K562 (cell line): ENCODE data around the gene PAX2. TPM values are rescaled to one million over a fixed set of nuclear protein-coding genes. Genes with fewer than 3 reads are reported as not detected.

ENCODE experiments used
- ATAC-seq: fragments of 200-7000 bp; cut with Tn5 transposase; 3 replicates; pipeline ENCODE4 v1.9.1; 2020; ENCODE audit warnings: moderate library complexity
- BruUV-seq: library from RNA; stranded (reverse); fragments of 400-500 nt; replicated peaks from 2 replicates; lab custom pipeline; 2021; lab: Mats Ljungman, UMichigan
- CTCF ChIA-PET: fragments of 300-600 bp; formaldehyde crosslinking; extraction: SDS; loops from one replicate; lab custom pipeline; 2021; ENCODE audit warnings: low intra/inter-chr PET ratio; lab: Yijun Ruan, JAX
- POLR2A ChIA-PET: fragments of 300-600, 350-650 bp; sonication (Branson Sonifier 250); formaldehyde crosslinking; extraction: SDS; loops from one replicate; lab custom pipeline; 2021; ENCODE audit warnings: antibody characterized with exemption, inconsistent platforms; lab: Yijun Ruan, JAX
- DNase-seq, 4 experiments: peaks; one replicate each; pipeline versions ENCODE4 v3.0.0 to v3.0.0-alpha.2; 2011 to 2018; ENCODE audit warnings: low spot score in 3 of 4, mixed read lengths in 3 of 4; ENCODE audit errors: extremely low read depth in 1 of 4
- FAIRE-seq: peaks from 2 replicates; lab custom pipeline; 2011; peaks lifted over from hg19 to GRCh38; lab: Jason Lieb, UNC
- H2AFZ ChIP-seq: 2 replicates; pipeline ENCODE4 v1.6.0; 2011; ENCODE audit warnings: low read depth, low read length, control low read depth, inconsistent platforms
- H3K27ac ChIP-seq: fragments of 200-600 bp; 3 replicates; pipeline ENCODE4 v1.8.0; 2011; ENCODE audit warnings: low read depth, mild to moderate bottlenecking, control low read depth, inconsistent platforms, low read length, moderate library complexity, mixed read lengths; ENCODE audit errors: extremely low read depth
- H3K27me3 ChIP-seq, 2 experiments: fragments of 300-600 bp in 1 of 2; 2 replicates in 1 of 2; 3 replicates in 1 of 2; pipeline versions ENCODE4 v1.6.0 to v1.8.0; 2011; ENCODE audit warnings: inconsistent platforms in 2 of 2, low read length in 2 of 2, mild to moderate bottlenecking in 1 of 2, mixed read lengths in 1 of 2, moderate library complexity in 1 of 2; ENCODE audit not compliant: control insufficient read depth in 2 of 2, insufficient read depth in 2 of 2
- H3K36me3 ChIP-seq: fragments of 300-600 bp; 3 replicates; pipeline ENCODE4 v1.8.0; 2011; ENCODE audit warnings: mild to moderate bottlenecking, low read length, inconsistent platforms; ENCODE audit not compliant: control insufficient read depth, insufficient read depth
- H3K4me1 ChIP-seq, 2 experiments: fragments of 200-600 bp in 1 of 2; replicated peaks in 1 of 2; 2 replicates in 1 of 2; 3 replicates in 1 of 2; pipeline versions ENCODE4 v1.5.1 to v1.8.0; 2011; ENCODE audit warnings: inconsistent platforms in 2 of 2, low read length in 2 of 2, mild to moderate bottlenecking in 1 of 2, mixed read lengths in 1 of 2, moderate library complexity in 1 of 2; ENCODE audit not compliant: control insufficient read depth in 2 of 2, insufficient read depth in 2 of 2
- H3K4me2 ChIP-seq: 2 replicates; pipeline ENCODE4 v1.6.1; 2011; ENCODE audit warnings: low read length, control low read depth, inconsistent platforms, mixed read lengths; ENCODE audit not compliant: insufficient read depth
- H3K4me3 ChIP-seq: fragments of 200-600 bp; sonication (generic), shearing (Covaris generic); 2 replicates; pipeline ENCODE4 v1.5.1; 2016; ENCODE audit warnings: control low read depth, inconsistent platforms
- H3K79me2 ChIP-seq: fragments of 200-600 bp; 3 replicates; pipeline ENCODE4 v1.8.0; 2011; ENCODE audit warnings: low read length, inconsistent platforms; ENCODE audit not compliant: control insufficient read depth, insufficient read depth
- H3K9ac ChIP-seq, 2 experiments: 2 replicates each; pipeline versions ENCODE4 v1.6.0 to v1.6.1; 2011; ENCODE audit warnings: low read depth in 2 of 2, low read length in 2 of 2, control low read depth in 1 of 2, inconsistent platforms in 1 of 2, mild to moderate bottlenecking in 1 of 2, mixed read lengths in 1 of 2; ENCODE audit not compliant: insufficient read depth in 1 of 2
- H3K9me1 ChIP-seq: one replicate; pipeline ENCODE4 v1.6.0; 2011; ENCODE audit warnings: inconsistent platforms, mild to moderate bottlenecking, low read length, moderate library complexity; ENCODE audit not compliant: control insufficient read depth, insufficient read depth
- H3K9me3 ChIP-seq: replicated peaks from 2 replicates; pipeline ENCODE4 v1.5.1; 2011; ENCODE audit warnings: low read depth, low read length, inconsistent platforms; ENCODE audit not compliant: control insufficient read depth, insufficient read depth
- H4K20me1 ChIP-seq: replicated peaks from 2 replicates; pipeline ENCODE4 v1.6.1; 2011; ENCODE audit warnings: low read length, inconsistent platforms, mixed read lengths; ENCODE audit not compliant: control insufficient read depth, insufficient read depth
- EP300 ChIP-seq: IDR thresholded peaks from 2 replicates; pipeline ENCODE4 v1.6.1; 2012; ENCODE audit warnings: low read length, improper control_type of control experiment
- FOSL1 ChIP-seq: fragments of 200-800 bp; sonication (Bioruptor generic); conservative IDR thresholded peaks from 2 replicates; pipeline ENCODE4 v1.6.1; 2016; ENCODE audit warnings: missing genetic modification characterization, missing compliant biosample characterization
- GATA2 ChIP-seq: sonication (generic); formaldehyde crosslinking; IDR thresholded peaks from 2 replicates; pipeline ENCODE4 v1.4.0; 2020; ENCODE audit warnings: mild to moderate bottlenecking, missing genetic modification reagents
- HOXB6 ChIP-seq: fragments of 250-450 bp; sonication (Bioruptor Pico); IDR thresholded peaks from 2 replicates; pipeline ENCODE4 v1.5.1; 2022; ENCODE audit warnings: mild to moderate bottlenecking, borderline replicate concordance
- KDM1A ChIP-seq, 2 experiments: fragments of 450-650 bp; IDR thresholded peaks; 2 replicates each; pipeline ENCODE4 v1.6.1; 2016; ENCODE audit warnings: mild to moderate bottlenecking in 2 of 2
- KLF16 ChIP-seq: IDR thresholded peaks from 2 replicates; pipeline ENCODE4 v1.6.1; 2016; ENCODE audit warnings: antibody characterized with exemption
- NELFE ChIP-seq: IDR thresholded peaks from 2 replicates; pipeline ENCODE4 v1.6.1; 2011; ENCODE audit warnings: mild to moderate bottlenecking; ENCODE audit not compliant: insufficient read depth, insufficient read length
- NEUROD1 ChIP-seq: fragments of 150-350 bp; IDR thresholded peaks from 2 replicates; pipeline ENCODE4 v1.6.1; 2014; ENCODE audit warnings: borderline replicate concordance, low read length, low read depth; ENCODE audit not compliant: partially characterized antibody
- PTTG1 ChIP-seq: fragments of 450-650 bp; IDR thresholded peaks from 2 replicates; pipeline ENCODE4 v1.6.1; 2016; ENCODE audit warnings: low read depth, mild to moderate bottlenecking, missing genetic modification characterization, missing compliant biosample characterization
- SMARCA4 ChIP-seq: fragments of 450-650 bp; IDR thresholded peaks from 2 replicates; pipeline ENCODE4 v1.6.1; 2016
- STAG1 ChIP-seq: sonication (generic); formaldehyde crosslinking; IDR thresholded peaks from 2 replicates; pipeline ENCODE4 v1.5.0; 2020; ENCODE audit warnings: missing genetic modification reagents, borderline replicate concordance
- TCF7L2 ChIP-seq: fragments of 150-350 bp; IDR thresholded peaks from 2 replicates; pipeline ENCODE4 v1.6.1; 2016; ENCODE audit warnings: low read depth, mild to moderate bottlenecking, low read length, moderate library complexity
- YY1 ChIP-seq, 3 experiments: IDR thresholded peaks; 2 replicates each; pipeline ENCODE4 v1.6.1; 2011; ENCODE audit warnings: low read length in 2 of 3, mild to moderate bottlenecking in 2 of 3, moderate library complexity in 2 of 3, borderline replicate concordance in 1 of 3, control low read depth in 1 of 3, low read depth in 1 of 3; ENCODE audit not compliant: insufficient read depth in 3 of 3, insufficient replicate concordance in 2 of 3, control insufficient read depth in 1 of 3, insufficient read length in 1 of 3; ENCODE audit errors: extremely low read depth in 1 of 3
- ZNF12 ChIP-seq: sonication (generic); formaldehyde crosslinking; IDR thresholded peaks from 2 replicates; pipeline ENCODE4 v1.4.0; 2020; ENCODE audit warnings: mild to moderate bottlenecking, missing genetic modification reagents
- ZNF354B ChIP-seq: fragments of 250-450 bp; sonication (Bioruptor Pico); IDR thresholded peaks from 2 replicates; pipeline ENCODE4 v1.4.0; 2020
- ZNF75A ChIP-seq: fragments of 450-650 bp; formaldehyde crosslinking; IDR thresholded peaks from 2 replicates; pipeline ENCODE4 v1.4.0; 2020; ENCODE audit warnings: mild to moderate bottlenecking
- ZNF830 ChIP-seq: fragments of 250-450 bp; sonication (Bioruptor Pico); IDR thresholded peaks from 2 replicates; pipeline ENCODE4 v1.5.0; 2021; ENCODE audit warnings: mild to moderate bottlenecking
- WGBS: fragments of 100-300 bp; shearing (Covaris generic); methylation state at CpG from one replicate; pipeline ENCODE4 v1.1.6; 2016; ENCODE audit warnings: low coverage, mixed read lengths; ENCODE audit not compliant: insufficient coverage; ENCODE audit errors: missing lambda C conversion rate; 5-methylcytosine and 5-hydroxymethylcytosine counted together
- in situ Hi-C: fragments of 300-500 bp; cut with MboI; formaldehyde crosslinking; loops from 4 replicates; pipeline ENCODE4 v1.15.0; 2018; ENCODE audit warnings: inconsistent platforms, mixed read lengths
- intact Hi-C: fragments of 100-400 bp; cut with micrococcal nuclease; formaldehyde crosslinking; loops from 2 replicates; pipeline ENCODE4 v1.14.2; 2022
- polyA plus RNA-seq, 8 experiments: library from polyadenylated mRNA; depleted of rRNA in 4 of 8; stranded (reverse) in 5 of 8; unstranded in 3 of 8; fragments of >200 nt; fragmentation: Nextera tagmentation in 2 of 8; fragmentation: Illumina TruSeq in 1 of 8; extraction: Ambion mirVana in 2 of 8; extraction: Trizol in 1 of 8; gene quantifications; 2 replicates each; pipeline versions ENCODE4 v1.2.1 to v1.2.3, GENCODE V29; 2011 to 2014; ENCODE audit warnings: inconsistent platforms in 1 of 8, missing spikeins in 1 of 8
- total RNA-seq, 7 experiments: library from RNA; depleted of rRNA in 6 of 7; stranded (reverse); fragments of >200 nt in 6 of 7; fragmentation: Illumina TruSeq in 2 of 7; extraction: Trizol in 2 of 7; gene quantifications; 2 replicates each; pipeline versions ENCODE4 v1.2.1 to v1.2.3, GENCODE V29; 2011 to 2021; ENCODE audit warnings: low replicate concordance in 1 of 7
- TF ChIP-seq, protein P1 (sequence below): fragments of 450-650 bp; IDR thresholded peaks from 2 replicates; pipeline ENCODE4 v1.6.1; 2017; ENCODE audit warnings: mild to moderate bottlenecking, moderate library complexity
- TF ChIP-seq, protein P2 (sequence below): fragments of 250-450 bp; sonication (Bioruptor Pico); IDR thresholded peaks from 2 replicates; pipeline ENCODE4 v1.6.1; 2021; ENCODE audit warnings: mild to moderate bottlenecking

Gene PAX2
- total and polyA plus RNA-seq, 9 of the 15 experiments (the other 6 are each of a cell fraction or from before 2014, with no cell fraction given): not detected

DNA sequence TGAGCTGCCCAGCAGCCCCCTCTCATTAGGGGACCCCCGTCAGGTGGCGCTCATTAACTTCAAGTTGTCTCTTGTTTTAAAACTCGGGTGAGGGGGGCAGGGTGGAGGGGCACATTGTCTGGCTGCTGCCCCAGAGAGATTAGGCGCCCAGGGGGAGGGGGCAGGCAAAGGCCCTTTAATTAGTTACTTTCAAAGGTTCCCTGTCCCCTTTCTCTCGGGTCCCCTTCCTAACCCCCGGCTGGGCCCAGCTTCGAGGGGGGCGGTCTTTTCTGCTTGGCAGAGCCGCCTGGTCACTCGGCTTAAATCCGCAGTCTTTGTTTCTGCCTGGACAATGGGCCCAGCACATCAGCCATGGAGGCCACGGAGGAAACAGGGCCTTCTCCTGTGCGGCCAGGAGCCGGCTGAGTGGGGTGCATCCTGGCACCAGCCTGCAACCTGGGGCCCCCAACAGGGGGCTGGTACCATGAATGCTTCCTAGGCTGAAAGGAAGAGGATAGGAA, 128.5 kb downstream of the PAX2 start:
- H3K4me2 ChIP-seq: no peak overlapping the region
- intact Hi-C loops (loop anchor here (10.0 kb wide), 2 partner anchors 109 to 529 kb away; partner anchors contain the start of gene SCD), in situ Hi-C loops (loop anchor here (10.0 to 25.0 kb wide), 2 partner anchors 312 to 439 kb away; no protein-coding TSS in a partner anchor)
- H3K9me1 ChIP-seq: peaks cover 3% of the 10 kb centered on the region
- ChIA-PET POLR2A (interaction anchor here (0.6 kb wide), 2 partner anchors 8 to 325 kb away, joined by 3 read pairs; no protein-coding TSS in a partner anchor), CTCF (no interaction called here)
- H3K4me1 ChIP-seq: no peaks in the 10 kb centered on the region; a peak in 1 of 5 replicates
- H3K27me3 ChIP-seq: peaks cover 5 to 41% of the 10 kb centered on the region in 2 experiments; a peak in 4 of 5 replicates
- 0% methylated on average over 5 of the region's 14 CpGs for WGBS
- H3K4me3 ChIP-seq: no peak overlapping the region
- FAIRE-seq (no peak), DNase-seq (no peak), ATAC-seq (no peak)
- H3K36me3 ChIP-seq: no peaks in the 10 kb centered on the region
- H4K20me1 ChIP-seq: peaks cover 10% of the 10 kb centered on the region
- no peak overlapping the region for H3K9ac ChIP-seq
- BruUV-seq: no TSS peak
- no peaks in the 10 kb centered on the region for H3K9me3 ChIP-seq
- no peak overlapping the region for H3K27ac ChIP-seq
- H3K79me2 ChIP-seq: no peaks in the 10 kb centered on the region
- no peak overlapping the region for H2AFZ ChIP-seq
- no peak for TF ChIP-seq TCF7L2
- TF ChIP-seq, protein P1, sequence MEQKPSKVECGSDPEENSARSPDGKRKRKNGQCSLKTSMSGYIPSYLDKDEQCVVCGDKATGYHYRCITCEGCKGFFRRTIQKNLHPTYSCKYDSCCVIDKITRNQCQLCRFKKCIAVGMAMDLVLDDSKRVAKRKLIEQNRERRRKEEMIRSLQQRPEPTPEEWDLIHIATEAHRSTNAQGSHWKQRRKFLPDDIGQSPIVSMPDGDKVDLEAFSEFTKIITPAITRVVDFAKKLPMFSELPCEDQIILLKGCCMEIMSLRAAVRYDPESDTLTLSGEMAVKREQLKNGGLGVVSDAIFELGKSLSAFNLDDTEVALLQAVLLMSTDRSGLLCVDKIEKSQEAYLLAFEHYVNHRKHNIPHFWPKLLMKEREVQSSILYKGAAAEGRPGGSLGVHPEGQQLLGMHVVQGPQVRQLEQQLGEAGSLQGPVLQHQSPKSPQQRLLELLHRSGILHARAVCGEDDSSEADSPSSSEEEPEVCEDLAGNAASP: no peak
- no peak for TF ChIP-seq ZNF354B (CRISPR knock-in tag)
- TF ChIP-seq NEUROD1: no peak
- no peak for TF ChIP-seq STAG1 (CRISPR knock-in tag)
- no peak for TF ChIP-seq ZNF12 (CRISPR knock-in tag)
- TF ChIP-seq, protein P2, sequence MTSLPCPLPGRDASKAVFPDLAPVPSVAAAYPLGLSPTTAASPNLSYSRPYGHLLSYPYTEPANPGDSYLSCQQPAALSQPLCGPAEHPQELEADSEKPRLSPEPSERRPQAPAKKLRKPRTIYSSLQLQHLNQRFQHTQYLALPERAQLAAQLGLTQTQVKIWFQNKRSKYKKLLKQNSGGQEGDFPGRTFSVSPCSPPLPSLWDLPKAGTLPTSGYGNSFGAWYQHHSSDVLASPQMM (CRISPR knock-in tag): no peak
- TF ChIP-seq FOSL1 (tag): no peak
- TF ChIP-seq GATA2 (CRISPR knock-in tag): no peak
- no peak for TF ChIP-seq PTTG1
- TF ChIP-seq KDM1A (IDR thresholded peaks at IDR 0.05): no peak
- no peak for TF ChIP-seq ZNF75A (CRISPR knock-in tag)
- no peak for TF ChIP-seq KLF16
- TF ChIP-seq YY1 (IDR thresholded peaks at IDR 0.05; ENCODE audit: borderline replicate concordance in 1 of 3, control insufficient read depth in 1 of 3, extremely low read depth in 1 of 3, insufficient read depth in 3 of 3, insufficient read length in 1 of 3, insufficient replicate concordance in 2 of 3, low read depth in 1 of 3, low read length in 2 of 3): no peak
- no peak for TF ChIP-seq SMARCA4
- TF ChIP-seq ZNF830 (CRISPR knock-in tag): no peak
- TF ChIP-seq EP300: no peak
- TF ChIP-seq HOXB6 (CRISPR knock-in tag): no peak
- no peak for TF ChIP-seq NELFE
